Upper lobe of right lung (tissue), 1 donor: ENCODE results near the gene TRABD2A. TPM values are rescaled to one million over a fixed set of nuclear protein-coding genes. Genes with fewer than 3 reads are reported as not detected.
A peak's percentile ranks its signal among the peaks of the same experiment; 100 is the strongest.
"Not testable (repeated sequence)": the region's sequence is repeated elsewhere in the genome, so short reads cannot be mapped to it uniquely, and the experiment has no call there.

Experiments
- ATAC-seq: fragments of 200-7000 bp; cut with Tn5 transposase; one replicate; pipeline ENCODE4 v1.9.1; 2020; ENCODE audit warnings: mild to moderate bottlenecking, moderate library complexity
- DNase-seq: peaks from one replicate; pipeline ENCODE4 v3.0.0-alpha.2; 2020
- H3K27ac ChIP-seq: fragments of 200-600 bp; one replicate; pipeline ENCODE4 v1.8.0; 2022
- H3K27me3 ChIP-seq: fragments of 200-600 bp; one replicate; pipeline ENCODE4 v1.8.0; 2022; ENCODE audit warnings: mild to moderate bottlenecking
- H3K36me3 ChIP-seq: fragments of 200-600 bp; one replicate; pipeline ENCODE4 v1.8.0; 2022
- H3K4me1 ChIP-seq: fragments of 200-600 bp; one replicate; pipeline ENCODE4 v1.8.0; 2022
- H3K4me3 ChIP-seq: fragments of 200-600 bp; one replicate; pipeline ENCODE4 v1.8.0; 2022; ENCODE audit warnings: mild to moderate bottlenecking
- H3K9me3 ChIP-seq: fragments of 200-600 bp; one replicate; pipeline ENCODE4 v1.8.0; 2022
- CTCF ChIP-seq: fragments of 200-600 bp; IDR thresholded peaks from one replicate; pipeline ENCODE4 v1.8.0; 2022; ENCODE audit warnings: antibody characterized with exemption
- intact Hi-C: fragments of 100-400 bp; cut with DNase I; formaldehyde crosslinking; loops from one replicate; pipeline ENCODE4 v1.11.0; 2022
- total RNA-seq: library from RNA; stranded (reverse); fragmentation: NEBNext Ultra II Directional; extraction: Animal tissue kit (Norgen Biotek cat#: 25700); gene quantifications from one replicate; pipeline ENCODE4 v1.2.1, GENCODE V29; 2021
- donor health status: DM: no; HTN: yes; CAD: no; lungs with severe emphysema.

TRABD2A gene
- total RNA-seq, 1 donor from 2014 or later = 6.5 TPM

- Histone ChIP-seq H3K4me1 (peaks cover 19% of the 10 kb centered on the region), H3K36me3 (no peaks in the 10 kb centered on the region), H3K27me3 (peaks cover 3% of the 10 kb centered on the region), H3K9me3 (no peaks in the 10 kb centered on the region), H3K4me3 (peak overlapping the region; percentile 50), H3K27ac (no peak overlapping the region)
- no peak for ATAC-seq
- TF ChIP-seq CTCF = no peak
- DNase-seq = no peak
- intact Hi-C loops = no loop called here
Measured at GRCh38 chr2:84880395-84880644, 564 bp downstream of the TRABD2A start.

- Histone ChIP-seq H3K27me3 (peaks cover 3% of the 10 kb centered on the region), H3K4me3 (peak overlapping the region; percentile 50)
Measured at GRCh38 chr2:84879584-84880394, 1.1 kb downstream of the TRABD2A start.

DNA sequence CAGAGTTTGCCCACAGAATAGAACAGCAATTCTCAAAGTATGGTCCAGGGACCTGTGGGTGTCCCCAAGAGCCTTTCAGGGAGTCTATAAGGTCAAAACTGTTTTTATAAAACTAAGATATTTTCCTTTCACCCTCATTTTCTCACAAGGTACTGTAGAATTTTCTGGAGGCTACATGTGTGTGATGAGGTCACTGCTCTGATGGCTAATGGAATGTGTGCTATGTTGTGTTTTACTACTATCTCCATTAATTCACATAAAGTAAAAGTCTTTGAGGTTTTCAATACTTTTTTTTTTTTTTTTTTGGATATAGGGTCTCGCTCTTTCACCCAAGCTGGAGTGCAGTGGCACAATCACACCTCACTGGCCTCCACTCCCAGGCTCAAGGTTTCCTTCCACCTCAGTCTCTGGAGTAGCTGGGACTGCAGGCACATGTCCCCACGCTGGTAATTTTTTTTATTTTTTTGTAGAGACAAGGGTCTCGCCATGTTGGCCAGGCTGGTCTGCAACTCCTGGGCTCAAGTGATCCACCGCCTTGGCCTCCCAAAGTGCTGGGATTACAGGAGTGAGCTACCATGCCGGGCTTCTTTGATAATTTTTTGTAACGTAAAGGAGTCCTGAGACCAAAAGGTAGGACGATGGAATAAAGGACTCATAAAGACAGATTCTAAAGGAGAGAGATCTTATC lies 1.8 kb downstream of the TRABD2A start:
- DNase-seq = no peak
- Histone ChIP-seq H3K27ac (no peak overlapping the region), H3K9me3 (no peaks in the 10 kb centered on the region), H3K4me1 (peaks cover 19% of the 10 kb centered on the region), H3K36me3 (no peaks in the 10 kb centered on the region), H3K27me3 (peaks cover 3% of the 10 kb centered on the region), H3K4me3 (no peak overlapping the region)
- ATAC-seq = no peak
- no peak for TF ChIP-seq CTCF
- intact Hi-C loops = no loop called here

More at GRCh38 chr2:84879584-84880394, 1.1 kb downstream of the TRABD2A start:
- peaks cover 19% of the 10 kb centered on the region for H3K4me1 ChIP-seq
- no peaks in the 10 kb centered on the region for H3K36me3 ChIP-seq
- DNase-seq (no peak), ATAC-seq (peak; percentile 6)
- intact Hi-C loops = no loop called here
- H3K9me3 ChIP-seq = no peaks in the 10 kb centered on the region
- no peak for TF ChIP-seq CTCF
- H3K27ac ChIP-seq = no peak overlapping the region

- Histone ChIP-seq H3K4me3 (no peak overlapping the region), H3K36me3 (no peaks in the 10 kb centered on the region), H3K27me3 (peaks cover 3% of the 10 kb centered on the region), H3K27ac (no peak overlapping the region), H3K4me1 (peaks cover 19% of the 10 kb centered on the region), H3K9me3 (no peaks in the 10 kb centered on the region)
- intact Hi-C loops = no loop called here
- no peak for TF ChIP-seq CTCF
- ATAC-seq (no peak), DNase-seq (no peak)
Measured at GRCh38 chr2:84878459-84878858, 2.4 kb downstream of the TRABD2A start.

- H3K4me3 ChIP-seq = no peak overlapping the region
- H3K36me3 ChIP-seq = no peaks in the 10 kb centered on the region
- ATAC-seq = no peak
- no peak overlapping the region for H3K27ac ChIP-seq
- intact Hi-C loops = no loop called here
- DNase-seq = no peak
- no peak for TF ChIP-seq CTCF
- no peaks in the 10 kb centered on the region for H3K27me3 ChIP-seq
- H3K4me1 ChIP-seq = peaks cover 13% of the 10 kb centered on the region
- H3K9me3 ChIP-seq = no peaks in the 10 kb centered on the region
Measured at GRCh38 chr2:84876369-84876768, 4.5 kb downstream of the TRABD2A start.

DNA sequence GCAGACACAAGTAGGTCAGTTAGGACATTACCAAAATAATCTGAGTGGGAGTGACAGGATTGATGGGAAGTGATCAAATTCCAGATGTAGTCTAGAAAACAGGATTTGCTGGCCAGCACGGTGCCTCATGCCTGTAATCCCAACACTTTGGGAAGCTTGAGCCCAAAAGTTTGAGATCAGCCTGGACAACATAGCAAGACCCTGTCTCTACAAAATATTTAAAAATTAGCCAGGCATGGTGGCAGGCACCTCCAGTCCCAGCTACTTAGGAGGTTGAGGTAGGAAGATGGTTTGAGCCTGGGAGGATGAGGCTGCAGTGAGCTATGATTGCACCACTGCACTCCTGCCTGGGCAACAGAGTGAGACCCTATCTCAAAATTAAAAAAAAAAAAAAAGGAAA lies 5.3 kb downstream of the TRABD2A start:
- H3K9me3 ChIP-seq, H3K27me3 ChIP-seq, H3K27ac ChIP-seq, H3K36me3 ChIP-seq, H3K4me3 ChIP-seq, ATAC-seq, DNase-seq, intact Hi-C loops: not testable (repeated sequence)
- H3K4me1 ChIP-seq = peaks cover 12% of the 10 kb centered on the region
